ENCODE data around the gene PITPNC1. TPM values are rescaled to one million over a fixed set of nuclear protein-coding genes. Genes with fewer than 3 reads are reported as not detected.

The PITPNC1 gene
- total RNA-seq, 1 experiment from 2014 or later = 40.1 TPM

- CTCF ChIA-PET = interaction anchor here (0.6 to 2.1 kb wide), 3 partner anchors 106 to 586 kb away, joined by 3 to 9 read pairs (median 4); no protein-coding TSS in a partner anchor
- intact Hi-C loops (cut with micrococcal nuclease) = loop anchor here (10.0 kb wide), 3 partner anchors 125 to 655 kb away; partner anchors contain the start of genes HELZ and NOL11
- peaks cover 19% of the 10 kb centered on the region for H3K4me1 Mint-ChIP-seq (ENCODE audit: insufficient read depth, unreplicated experiment)
- no TSS peak for BruUV-seq (replicated peaks)
- DNase-seq (ENCODE audit: unreplicated experiment) = no peak
- H3K27me3 Mint-ChIP-seq (ENCODE audit: insufficient read depth, unreplicated experiment) = no peaks in the 10 kb centered on the region
- no peak for TF ChIP-seq CTCF (IDR thresholded peaks at IDR 0.05; ENCODE audit: unreplicated experiment)
- no peak overlapping the region for H3K4me3 Mint-ChIP-seq (ENCODE audit: unreplicated experiment)
- H3K36me3 Mint-ChIP-seq (ENCODE audit: insufficient read depth, unreplicated experiment) = no peaks in the 10 kb centered on the region
- H3K9me3 Mint-ChIP-seq (ENCODE audit: unreplicated experiment) = no peaks in the 10 kb centered on the region
- POLR2A ChIA-PET = interaction anchor here (1.6 kb wide), 1 partner anchor 21 kb away, joined by 5 read pairs; no protein-coding TSS in a partner anchor
- H3K27ac Mint-ChIP-seq (ENCODE audit: low read depth, unreplicated experiment) = peak overlapping the region; percentile 28
Measured at GRCh38 chr17:67369676-67370075, 7.4 kb upstream of the PITPNC1 start.

GRCh38 chr17:67372751-67373150, 4.3 kb upstream of the PITPNC1 start:
- H3K4me1 Mint-ChIP-seq (ENCODE audit: insufficient read depth, unreplicated experiment) = peaks cover 14% of the 10 kb centered on the region
- H3K27ac Mint-ChIP-seq (ENCODE audit: low read depth, unreplicated experiment) = no peak overlapping the region
- intact Hi-C loops (cut with micrococcal nuclease) = loop anchor here (10.0 kb wide), 1 partner anchor 342 kb away; the partner anchor contains the start of gene NOL11
- CTCF ChIA-PET = interaction anchor here (1.0 to 6.5 kb wide), 3 partner anchors 105 to 315 kb away, joined by 3 to 71 read pairs (median 5); no protein-coding TSS in a partner anchor
- no peaks in the 10 kb centered on the region for H3K27me3 Mint-ChIP-seq (ENCODE audit: insufficient read depth, unreplicated experiment)
- no peak for TF ChIP-seq CTCF (IDR thresholded peaks at IDR 0.05; ENCODE audit: unreplicated experiment)
- no TSS peak for BruUV-seq (replicated peaks)
- POLR2A ChIA-PET = interaction anchor here (1.6 kb wide), 1 partner anchor 345 kb away, joined by 6 read pairs; the partner anchor contains the start of gene NOL11
- no peak overlapping the region for H3K4me3 Mint-ChIP-seq (ENCODE audit: unreplicated experiment)
- no peaks in the 10 kb centered on the region for H3K36me3 Mint-ChIP-seq (ENCODE audit: insufficient read depth, unreplicated experiment)
- DNase-seq (ENCODE audit: unreplicated experiment) = no peak
- H3K9me3 Mint-ChIP-seq (ENCODE audit: unreplicated experiment) = no peaks in the 10 kb centered on the region

GRCh38 chr17:67374329-67375053, 2.6 kb upstream of the PITPNC1 start:
- ChIA-PET POLR2A (interaction anchor here (0.5 to 5.6 kb wide), 11 partner anchors 9 to 343 kb away, joined by 3 to 54 read pairs (median 3); partner anchors contain the start of genes NOL11 and PSMD12), CTCF (interaction anchor here (0.5 to 6.6 kb wide), 44 partner anchors 8 to 695 kb away, joined by 3 to 71 read pairs (median 4); partner anchors contain the start of gene PSMD12)
- Mint-ChIP-seq H3K4me1 (ENCODE audit: insufficient read depth, unreplicated experiment) (peaks cover 11% of the 10 kb centered on the region), H3K9me3 (ENCODE audit: unreplicated experiment) (no peaks in the 10 kb centered on the region), H3K27ac (ENCODE audit: low read depth, unreplicated experiment) (no peak overlapping the region), H3K36me3 (ENCODE audit: insufficient read depth, unreplicated experiment) (no peaks in the 10 kb centered on the region), H3K4me3 (ENCODE audit: unreplicated experiment) (no peak overlapping the region), H3K27me3 (ENCODE audit: insufficient read depth, unreplicated experiment) (no peaks in the 10 kb centered on the region)
- intact Hi-C loops (cut with micrococcal nuclease) = loop anchor here (1.0 to 10.0 kb wide), 3 partner anchors 315 to 405 kb away; partner anchors contain the start of gene NOL11
- peak; percentile 82 for TF ChIP-seq CTCF (IDR thresholded peaks at IDR 0.05; ENCODE audit: unreplicated experiment)
- DNase-seq (ENCODE audit: unreplicated experiment) = peak; percentile 83
- BruUV-seq (replicated peaks) = no TSS peak

- Mint-ChIP-seq H3K27me3 (ENCODE audit: insufficient read depth, unreplicated experiment) (no peaks in the 10 kb centered on the region), H3K4me3 (ENCODE audit: unreplicated experiment) (no peak overlapping the region), H3K4me1 (ENCODE audit: insufficient read depth, unreplicated experiment) (peaks cover 8% of the 10 kb centered on the region), H3K9me3 (ENCODE audit: unreplicated experiment) (no peaks in the 10 kb centered on the region), H3K27ac (ENCODE audit: low read depth, unreplicated experiment) (no peak overlapping the region), H3K36me3 (ENCODE audit: insufficient read depth, unreplicated experiment) (no peaks in the 10 kb centered on the region)
- POLR2A ChIA-PET = interaction anchor here (0.5 to 5.6 kb wide), 12 partner anchors 10 to 342 kb away, joined by 3 to 54 read pairs (median 3); partner anchors contain the start of genes NOL11 and PSMD12
- DNase-seq (ENCODE audit: unreplicated experiment) = no peak
- CTCF ChIA-PET = interaction anchor here (0.6 to 6.6 kb wide), 35 partner anchors 9 to 694 kb away, joined by 3 to 71 read pairs (median 4); partner anchors contain the start of gene PSMD12
- no peak for TF ChIP-seq CTCF (IDR thresholded peaks at IDR 0.05; ENCODE audit: unreplicated experiment)
- no TSS peak for BruUV-seq (replicated peaks)
- intact Hi-C loops (cut with micrococcal nuclease) = loop anchor here (10.0 kb wide), 1 partner anchor 340 kb away; the partner anchor contains the start of gene NOL11
Measured at GRCh38 chr17:67375054-67375427, 2.0 kb upstream of the PITPNC1 start.

All from MCF 10A (cell line).